HEK293 (cell line): Measurements from ENCODE around the gene PTPN3.

Experiments used
- CTCF ChIA-PET: fragments of 350-600 bp; formaldehyde crosslinking; extraction: SDS; loops from one replicate; lab custom pipeline; 2021; ENCODE audit warnings: antibody characterized with exemption; lab: Yijun Ruan, JAX
- POLR2A ChIA-PET: fragments of 300-600 bp; formaldehyde crosslinking; extraction: SDS; loops from one replicate; lab custom pipeline; 2020; ENCODE audit warnings: antibody characterized with exemption, inconsistent platforms; lab: Yijun Ruan, JAX
- H3K27ac ChIP-seq: fragments of 200-500 bp; sonication (Bioruptor generic); 2 replicates; pipeline ENCODE4 v1.5.1; 2014; ENCODE audit warnings: low read depth, low read length, control low read depth, inconsistent platforms; ENCODE audit errors: extremely low read depth
- H3K36me3 ChIP-seq, 2 experiments: fragments of 200-500 bp in 1 of 2; sonication (Bioruptor generic) in 1 of 2; 1 replicate in 1 of 2; 2 replicates in 1 of 2; pipeline ENCODE4 v1.5.1; 2014 to 2017; ENCODE audit warnings: inconsistent platforms in 2 of 2, low read length in 2 of 2; ENCODE audit not compliant: control insufficient read depth in 2 of 2, insufficient read depth in 1 of 2
- H3K4me1 ChIP-seq: fragments of 200-500 bp; sonication (Bioruptor generic); 2 replicates; pipeline ENCODE4 v1.5.1; 2014; ENCODE audit warnings: mild to moderate bottlenecking, low read length, inconsistent platforms; ENCODE audit not compliant: control insufficient read depth, insufficient read depth
- H3K4me3 ChIP-seq: 2 replicates; pipeline ENCODE4 v1.5.1; 2011; ENCODE audit warnings: low read depth, mild to moderate bottlenecking, control low read depth, low read length, moderate library complexity
- H3K9me3 ChIP-seq: fragments of 200-500 bp; sonication (Bioruptor generic); 2 replicates; pipeline ENCODE4 v1.5.1; 2014; ENCODE audit warnings: low read depth, low read length, inconsistent platforms; ENCODE audit not compliant: control insufficient read depth, insufficient read depth
- GLI4 ChIP-seq: fragments of 450-650 bp; formaldehyde crosslinking; IDR thresholded peaks from 2 replicates; pipeline ENCODE4 v1.5.1; 2016; ENCODE audit warnings: missing biosample characterization, missing genetic modification characterization
- KLF16 ChIP-seq: fragments of 450-650 bp; formaldehyde crosslinking; IDR thresholded peaks from 2 replicates; pipeline ENCODE4 v1.5.1; 2017; ENCODE audit warnings: missing biosample characterization, missing genetic modification characterization
- MZF1 ChIP-seq: fragments of 450-650 bp; formaldehyde crosslinking; IDR thresholded peaks from 2 replicates; pipeline ENCODE4 v1.5.1; 2017; ENCODE audit warnings: missing biosample characterization, missing genetic modification characterization, borderline replicate concordance
- OSR2 ChIP-seq: fragments of 450-650 bp; formaldehyde crosslinking; IDR thresholded peaks from 2 replicates; pipeline ENCODE4 v1.5.1; 2016; ENCODE audit warnings: missing biosample characterization, missing genetic modification characterization
- ZNF138 ChIP-seq: fragments of 450-650 bp; formaldehyde crosslinking; IDR thresholded peaks from 2 replicates; pipeline ENCODE4 v1.5.1; 2016; ENCODE audit warnings: missing biosample characterization, missing genetic modification characterization, borderline replicate concordance
- ZNF2 ChIP-seq: fragments of 450-650 bp; formaldehyde crosslinking; IDR thresholded peaks from 2 replicates; pipeline ENCODE4 v1.5.1; 2016; ENCODE audit warnings: missing biosample characterization, missing genetic modification characterization
- ZNF530 ChIP-seq: fragments of 450-650 bp; formaldehyde crosslinking; IDR thresholded peaks from 2 replicates; pipeline ENCODE4 v1.5.1; 2016; ENCODE audit warnings: low read depth, missing biosample characterization, missing genetic modification characterization
- ZNF560 ChIP-seq: fragments of 450-650 bp; formaldehyde crosslinking; IDR thresholded peaks from 2 replicates; pipeline ENCODE4 v1.5.1; 2017; ENCODE audit warnings: missing biosample characterization, missing genetic modification characterization, borderline replicate concordance
- ZNF747 ChIP-seq: fragments of 450-650 bp; formaldehyde crosslinking; IDR thresholded peaks from 2 replicates; pipeline ENCODE4 v1.5.1; 2016; ENCODE audit warnings: missing biosample characterization, missing genetic modification characterization
- ZNF776 ChIP-seq: fragments of 450-650 bp; formaldehyde crosslinking; IDR thresholded peaks from 2 replicates; pipeline ENCODE4 v1.5.0; 2017; ENCODE audit warnings: missing biosample characterization, missing genetic modification characterization, borderline replicate concordance
- ZSCAN23 ChIP-seq: fragments of 450-650 bp; formaldehyde crosslinking; IDR thresholded peaks from 2 replicates; pipeline ENCODE4 v1.5.1; 2016; ENCODE audit warnings: missing biosample characterization, missing genetic modification characterization
- ZSCAN30 ChIP-seq: fragments of 450-650 bp; IDR thresholded peaks from 2 replicates; pipeline ENCODE4 v1.5.1; 2018; ENCODE audit warnings: missing biosample characterization, mild to moderate bottlenecking, missing genetic modification characterization, moderate library complexity
- TF ChIP-seq, protein P1 (sequence below): fragments of 450-650 bp; formaldehyde crosslinking; IDR thresholded peaks from 2 replicates; pipeline ENCODE4 v1.5.1; 2016; ENCODE audit warnings: missing biosample characterization, missing genetic modification characterization
- TF ChIP-seq, protein P2 (sequence below): fragments of 450-650 bp; formaldehyde crosslinking; conservative IDR thresholded peaks from 2 replicates; pipeline ENCODE4 v1.5.1; 2016; ENCODE audit warnings: low read depth, missing biosample characterization, missing genetic modification characterization
- TF ChIP-seq, protein P3 (sequence below): fragments of 450-650 bp; formaldehyde crosslinking; IDR thresholded peaks from 2 replicates; pipeline ENCODE4 v1.5.1; 2016; ENCODE audit warnings: missing biosample characterization, missing genetic modification characterization
- TF ChIP-seq, protein P4 (sequence below): fragments of 450-650 bp; formaldehyde crosslinking; IDR thresholded peaks from 2 replicates; pipeline ENCODE4 v1.5.1; 2016; ENCODE audit warnings: missing biosample characterization, missing genetic modification characterization, borderline replicate concordance

Gene PTPN3

DNA sequence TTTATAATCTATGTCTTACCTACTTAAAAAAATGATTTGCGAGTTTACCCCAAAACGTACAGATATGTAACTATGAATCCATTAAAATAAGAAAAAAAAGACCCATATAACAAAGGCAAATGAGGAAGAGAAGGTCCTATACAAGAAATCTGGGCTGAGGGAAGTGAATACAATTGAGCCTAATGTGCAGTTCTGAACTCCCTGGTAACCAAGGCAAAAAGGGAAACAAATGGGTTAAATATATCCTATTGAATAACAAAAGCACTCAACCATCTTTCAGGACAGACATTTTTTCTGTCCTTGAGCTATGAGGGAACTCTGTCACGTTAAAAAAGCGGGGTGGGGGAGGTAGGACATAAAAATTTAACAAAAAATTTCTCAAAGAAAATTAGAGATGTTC lies 78.6 kb downstream of the PTPN3 start:
- POLR2A ChIA-PET = no interaction called here
- TF ChIP-seq ZNF2 (tag by site-specific recombination) = no peak
- no peak for TF ChIP-seq ZNF747

DNA sequence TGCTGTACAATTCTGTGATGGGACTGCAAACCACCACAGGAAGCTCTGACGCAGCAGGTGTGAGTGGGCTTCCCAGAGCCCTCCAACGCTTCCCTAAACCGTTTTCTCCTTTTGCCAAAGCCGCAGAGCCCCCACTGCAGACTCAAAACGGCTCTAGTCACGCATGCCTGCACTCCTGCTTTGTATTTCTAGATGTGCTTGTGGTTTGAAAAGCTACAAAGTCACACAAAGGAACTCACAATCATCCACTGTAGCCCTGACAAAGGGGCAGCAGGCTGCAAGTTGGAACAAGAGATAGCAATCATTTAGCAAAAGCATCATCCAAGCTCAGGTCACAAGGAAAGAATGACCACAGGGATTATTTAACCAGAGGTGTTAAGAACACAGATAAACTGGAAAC lies 79.3 kb downstream of the PTPN3 start:
- POLR2A ChIA-PET = no interaction called here
- Histone ChIP-seq H3K27ac (no peak overlapping the region), H3K36me3 (peaks cover 0 to 53% of the 10 kb centered on the region in 2 experiments; a peak in 1 of 3 replicates)
- no peak for TF ChIP-seq GLI4 (tag by site-specific recombination)
- TF ChIP-seq ZSCAN23 (tag by site-specific recombination) = no peak
- no peak for TF ChIP-seq ZSCAN30
- no peak for TF ChIP-seq ZNF776 (tag by site-specific recombination)
- no peak for TF ChIP-seq KLF16 (tag by site-specific recombination)
- no peak for TF ChIP-seq OSR2
- TF ChIP-seq, protein P1, sequence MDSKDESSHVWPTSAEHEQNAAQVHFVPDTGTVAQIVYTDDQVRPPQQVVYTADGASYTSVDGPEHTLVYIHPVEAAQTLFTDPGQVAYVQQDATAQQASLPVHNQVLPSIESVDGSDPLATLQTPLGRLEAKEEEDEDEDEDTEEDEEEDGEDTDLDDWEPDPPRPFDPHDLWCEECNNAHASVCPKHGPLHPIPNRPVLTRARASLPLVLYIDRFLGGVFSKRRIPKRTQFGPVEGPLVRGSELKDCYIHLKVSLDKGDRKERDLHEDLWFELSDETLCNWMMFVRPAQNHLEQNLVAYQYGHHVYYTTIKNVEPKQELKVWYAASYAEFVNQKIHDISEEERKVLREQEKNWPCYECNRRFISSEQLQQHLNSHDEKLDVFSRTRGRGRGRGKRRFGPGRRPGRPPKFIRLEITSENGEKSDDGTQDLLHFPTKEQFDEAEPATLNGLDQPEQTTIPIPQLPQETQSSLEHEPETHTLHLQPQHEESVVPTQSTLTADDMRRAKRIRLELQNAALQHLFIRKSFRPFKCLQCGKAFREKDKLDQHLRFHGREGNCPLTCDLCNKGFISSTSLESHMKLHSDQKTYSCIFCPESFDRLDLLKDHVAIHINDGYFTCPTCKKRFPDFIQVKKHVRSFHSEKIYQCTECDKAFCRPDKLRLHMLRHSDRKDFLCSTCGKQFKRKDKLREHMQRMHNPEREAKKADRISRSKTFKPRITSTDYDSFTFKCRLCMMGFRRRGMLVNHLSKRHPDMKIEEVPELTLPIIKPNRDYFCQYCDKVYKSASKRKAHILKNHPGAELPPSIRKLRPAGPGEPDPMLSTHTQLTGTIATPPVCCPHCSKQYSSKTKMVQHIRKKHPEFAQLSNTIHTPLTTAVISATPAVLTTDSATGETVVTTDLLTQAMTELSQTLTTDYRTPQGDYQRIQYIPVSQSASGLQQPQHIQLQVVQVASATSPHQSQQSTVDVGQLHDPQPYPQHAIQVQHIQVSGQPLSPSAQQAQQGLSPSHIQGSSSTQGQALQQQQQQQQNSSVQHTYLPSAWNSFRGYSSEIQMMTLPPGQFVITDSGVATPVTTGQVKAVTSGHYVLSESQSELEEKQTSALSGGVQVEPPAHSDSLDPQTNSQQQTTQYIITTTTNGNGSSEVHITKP (tag by site-specific recombination) = no peak
- TF ChIP-seq ZNF530 (tag by site-specific recombination) = no peak
- TF ChIP-seq, protein P2, sequence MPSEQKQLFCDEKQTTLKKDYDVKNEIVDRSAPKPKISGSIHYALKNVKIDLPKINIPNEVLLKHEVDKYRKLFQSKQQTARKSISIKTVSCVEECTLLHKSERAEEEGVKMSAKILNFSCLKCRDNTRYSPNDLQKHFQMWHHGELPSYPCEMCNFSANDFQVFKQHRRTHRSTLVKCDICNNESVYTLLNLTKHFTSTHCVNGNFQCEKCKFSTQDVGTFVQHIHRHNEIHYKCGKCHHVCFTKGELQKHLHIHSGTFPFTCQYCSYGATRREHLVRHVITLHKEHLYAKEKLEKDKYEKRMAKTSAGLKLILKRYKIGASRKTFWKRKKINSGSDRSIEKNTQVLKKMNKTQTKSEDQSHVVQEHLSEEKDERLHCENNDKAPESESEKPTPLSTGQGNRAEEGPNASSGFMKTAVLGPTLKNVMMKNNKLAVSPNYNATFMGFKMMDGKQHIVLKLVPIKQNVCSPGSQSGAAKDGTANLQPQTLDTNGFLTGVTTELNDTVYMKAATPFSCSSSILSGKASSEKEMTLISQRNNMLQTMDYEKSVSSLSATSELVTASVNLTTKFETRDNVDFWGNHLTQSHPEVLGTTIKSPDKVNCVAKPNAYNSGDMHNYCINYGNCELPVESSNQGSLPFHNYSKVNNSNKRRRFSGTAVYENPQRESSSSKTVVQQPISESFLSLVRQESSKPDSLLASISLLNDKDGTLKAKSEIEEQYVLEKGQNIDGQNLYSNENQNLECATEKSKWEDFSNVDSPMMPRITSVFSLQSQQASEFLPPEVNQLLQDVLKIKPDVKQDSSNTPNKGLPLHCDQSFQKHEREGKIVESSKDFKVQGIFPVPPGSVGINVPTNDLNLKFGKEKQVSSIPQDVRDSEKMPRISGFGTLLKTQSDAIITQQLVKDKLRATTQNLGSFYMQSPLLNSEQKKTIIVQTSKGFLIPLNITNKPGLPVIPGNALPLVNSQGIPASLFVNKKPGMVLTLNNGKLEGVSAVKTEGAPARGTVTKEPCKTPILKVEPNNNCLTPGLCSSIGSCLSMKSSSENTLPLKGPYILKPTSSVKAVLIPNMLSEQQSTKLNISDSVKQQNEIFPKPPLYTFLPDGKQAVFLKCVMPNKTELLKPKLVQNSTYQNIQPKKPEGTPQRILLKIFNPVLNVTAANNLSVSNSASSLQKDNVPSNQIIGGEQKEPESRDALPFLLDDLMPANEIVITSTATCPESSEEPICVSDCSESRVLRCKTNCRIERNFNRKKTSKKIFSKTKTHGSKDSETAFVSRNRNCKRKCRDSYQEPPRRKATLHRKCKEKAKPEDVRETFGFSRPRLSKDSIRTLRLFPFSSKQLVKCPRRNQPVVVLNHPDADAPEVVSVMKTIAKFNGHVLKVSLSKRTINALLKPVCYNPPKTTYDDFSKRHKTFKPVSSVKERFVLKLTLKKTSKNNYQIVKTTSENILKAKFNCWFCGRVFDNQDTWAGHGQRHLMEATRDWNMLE (tag by site-specific recombination) = no peak
- TF ChIP-seq, protein P3, sequence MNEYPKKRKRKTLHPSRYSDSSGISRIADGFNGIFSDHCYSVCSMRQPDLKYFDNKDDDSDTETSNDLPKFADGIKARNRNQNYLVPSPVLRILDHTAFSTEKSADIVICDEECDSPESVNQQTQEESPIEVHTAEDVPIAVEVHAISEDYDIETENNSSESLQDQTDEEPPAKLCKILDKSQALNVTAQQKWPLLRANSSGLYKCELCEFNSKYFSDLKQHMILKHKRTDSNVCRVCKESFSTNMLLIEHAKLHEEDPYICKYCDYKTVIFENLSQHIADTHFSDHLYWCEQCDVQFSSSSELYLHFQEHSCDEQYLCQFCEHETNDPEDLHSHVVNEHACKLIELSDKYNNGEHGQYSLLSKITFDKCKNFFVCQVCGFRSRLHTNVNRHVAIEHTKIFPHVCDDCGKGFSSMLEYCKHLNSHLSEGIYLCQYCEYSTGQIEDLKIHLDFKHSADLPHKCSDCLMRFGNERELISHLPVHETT (tag by site-specific recombination) = no peak
- no peak for TF ChIP-seq ZNF138 (tag by site-specific recombination)
- TF ChIP-seq, protein P4, sequence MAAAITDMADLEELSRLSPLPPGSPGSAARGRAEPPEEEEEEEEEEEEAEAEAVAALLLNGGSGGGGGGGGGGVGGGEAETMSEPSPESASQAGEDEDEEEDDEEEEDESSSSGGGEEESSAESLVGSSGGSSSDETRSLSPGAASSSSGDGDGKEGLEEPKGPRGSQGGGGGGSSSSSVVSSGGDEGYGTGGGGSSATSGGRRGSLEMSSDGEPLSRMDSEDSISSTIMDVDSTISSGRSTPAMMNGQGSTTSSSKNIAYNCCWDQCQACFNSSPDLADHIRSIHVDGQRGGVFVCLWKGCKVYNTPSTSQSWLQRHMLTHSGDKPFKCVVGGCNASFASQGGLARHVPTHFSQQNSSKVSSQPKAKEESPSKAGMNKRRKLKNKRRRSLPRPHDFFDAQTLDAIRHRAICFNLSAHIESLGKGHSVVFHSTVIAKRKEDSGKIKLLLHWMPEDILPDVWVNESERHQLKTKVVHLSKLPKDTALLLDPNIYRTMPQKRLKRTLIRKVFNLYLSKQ = no peak
- no peak for TF ChIP-seq MZF1 (tag by site-specific recombination)
- no peak for TF ChIP-seq ZNF560 (tag by site-specific recombination)
- TF ChIP-seq, all 188 proteins: peak for 0
- Histone ChIP-seq H3K9me3 (no peaks in the 10 kb centered on the region), H3K4me1 (no peaks in the 10 kb centered on the region), H3K4me3 (no peak overlapping the region)
- CTCF ChIA-PET = no interaction called here

More for the DNA sequence above, 78.6 kb downstream of the PTPN3 start:
- CTCF ChIA-PET = interaction anchor here (0.5 to 1.2 kb wide), 4 partner anchors 18 to 765 kb away, joined by 3 to 4 read pairs (median 4); no protein-coding TSS in a partner anchor
- Histone ChIP-seq H3K4me3 (no peak overlapping the region), H3K36me3 (peaks cover 0 to 54% of the 10 kb centered on the region in 2 experiments; a peak in 1 of 3 replicates), H3K27ac (no peak overlapping the region), H3K4me1 (no peaks in the 10 kb centered on the region), H3K9me3 (no peaks in the 10 kb centered on the region)
